K562 (cell line): ENCODE data around the gene CCDC158. TPM values are rescaled to one million over a fixed set of nuclear protein-coding genes. Genes with fewer than 3 reads are reported as not detected.

Experiments
- ATAC-seq: fragments of 200-7000 bp; cut with Tn5 transposase; 3 replicates; pipeline ENCODE4 v1.9.1; 2020; ENCODE audit warnings: moderate library complexity
- BruUV-seq: library from RNA; stranded (reverse); fragments of 400-500 nt; replicated peaks from 2 replicates; lab custom pipeline; 2021; lab: Mats Ljungman, UMichigan
- CTCF ChIA-PET: fragments of 300-600 bp; formaldehyde crosslinking; extraction: SDS; loops from one replicate; lab custom pipeline; 2021; ENCODE audit warnings: low intra/inter-chr PET ratio; lab: Yijun Ruan, JAX
- POLR2A ChIA-PET: fragments of 300-600, 350-650 bp; sonication (Branson Sonifier 250); formaldehyde crosslinking; extraction: SDS; loops from one replicate; lab custom pipeline; 2021; ENCODE audit warnings: antibody characterized with exemption, inconsistent platforms; lab: Yijun Ruan, JAX
- DNase-seq, 4 experiments: peaks; one replicate each; pipeline versions ENCODE4 v3.0.0 to v3.0.0-alpha.2; 2011 to 2018; ENCODE audit warnings: low spot score in 3 of 4, mixed read lengths in 3 of 4; ENCODE audit errors: extremely low read depth in 1 of 4
- FAIRE-seq: peaks from 2 replicates; lab custom pipeline; 2011; peaks lifted over from hg19 to GRCh38; lab: Jason Lieb, UNC
- H2AFZ ChIP-seq: 2 replicates; pipeline ENCODE4 v1.6.0; 2011; ENCODE audit warnings: low read depth, low read length, control low read depth, inconsistent platforms
- H3K27ac ChIP-seq: fragments of 200-600 bp; 3 replicates; pipeline ENCODE4 v1.8.0; 2011; ENCODE audit warnings: low read depth, mild to moderate bottlenecking, control low read depth, inconsistent platforms, low read length, moderate library complexity, mixed read lengths; ENCODE audit errors: extremely low read depth
- H3K27me3 ChIP-seq, 2 experiments: fragments of 300-600 bp in 1 of 2; 2 replicates in 1 of 2; 3 replicates in 1 of 2; pipeline versions ENCODE4 v1.6.0 to v1.8.0; 2011; ENCODE audit warnings: inconsistent platforms in 2 of 2, low read length in 2 of 2, mild to moderate bottlenecking in 1 of 2, mixed read lengths in 1 of 2, moderate library complexity in 1 of 2; ENCODE audit not compliant: control insufficient read depth in 2 of 2, insufficient read depth in 2 of 2
- H3K36me3 ChIP-seq: fragments of 300-600 bp; 3 replicates; pipeline ENCODE4 v1.8.0; 2011; ENCODE audit warnings: mild to moderate bottlenecking, low read length, inconsistent platforms; ENCODE audit not compliant: control insufficient read depth, insufficient read depth
- H3K4me1 ChIP-seq, 2 experiments: fragments of 200-600 bp in 1 of 2; replicated peaks in 1 of 2; 2 replicates in 1 of 2; 3 replicates in 1 of 2; pipeline versions ENCODE4 v1.5.1 to v1.8.0; 2011; ENCODE audit warnings: inconsistent platforms in 2 of 2, low read length in 2 of 2, mild to moderate bottlenecking in 1 of 2, mixed read lengths in 1 of 2, moderate library complexity in 1 of 2; ENCODE audit not compliant: control insufficient read depth in 2 of 2, insufficient read depth in 2 of 2
- H3K4me2 ChIP-seq: 2 replicates; pipeline ENCODE4 v1.6.1; 2011; ENCODE audit warnings: low read length, control low read depth, inconsistent platforms, mixed read lengths; ENCODE audit not compliant: insufficient read depth
- H3K4me3 ChIP-seq: fragments of 200-600 bp; sonication (generic), shearing (Covaris generic); 2 replicates; pipeline ENCODE4 v1.5.1; 2016; ENCODE audit warnings: control low read depth, inconsistent platforms
- H3K79me2 ChIP-seq: fragments of 200-600 bp; 3 replicates; pipeline ENCODE4 v1.8.0; 2011; ENCODE audit warnings: low read length, inconsistent platforms; ENCODE audit not compliant: control insufficient read depth, insufficient read depth
- H3K9ac ChIP-seq, 2 experiments: 2 replicates each; pipeline versions ENCODE4 v1.6.0 to v1.6.1; 2011; ENCODE audit warnings: low read depth in 2 of 2, low read length in 2 of 2, control low read depth in 1 of 2, inconsistent platforms in 1 of 2, mild to moderate bottlenecking in 1 of 2, mixed read lengths in 1 of 2; ENCODE audit not compliant: insufficient read depth in 1 of 2
- H3K9me1 ChIP-seq: one replicate; pipeline ENCODE4 v1.6.0; 2011; ENCODE audit warnings: inconsistent platforms, mild to moderate bottlenecking, low read length, moderate library complexity; ENCODE audit not compliant: control insufficient read depth, insufficient read depth
- H3K9me3 ChIP-seq: replicated peaks from 2 replicates; pipeline ENCODE4 v1.5.1; 2011; ENCODE audit warnings: low read depth, low read length, inconsistent platforms; ENCODE audit not compliant: control insufficient read depth, insufficient read depth
- H4K20me1 ChIP-seq: replicated peaks from 2 replicates; pipeline ENCODE4 v1.6.1; 2011; ENCODE audit warnings: low read length, inconsistent platforms, mixed read lengths; ENCODE audit not compliant: control insufficient read depth, insufficient read depth
- BHLHE40 ChIP-seq: IDR thresholded peaks from 2 replicates; pipeline ENCODE4 v1.6.1; 2011; ENCODE audit warnings: low read length, improper control_type of control experiment
- CBFA2T3 ChIP-seq: fragments of 450-650 bp; IDR thresholded peaks from 2 replicates; pipeline ENCODE4 v1.6.1; 2017
- FOXK1 ChIP-seq: sonication (generic); formaldehyde crosslinking; IDR thresholded peaks from 2 replicates; pipeline ENCODE4 v1.8.0; 2022; ENCODE audit warnings: missing genetic modification reagents, mild to moderate bottlenecking, borderline replicate concordance
- HDAC2 ChIP-seq: fragments of 450-650 bp; IDR thresholded peaks from 2 replicates; pipeline ENCODE4 v1.6.1; 2016; ENCODE audit warnings: mild to moderate bottlenecking
- HMG20A ChIP-seq: fragments of 450-650 bp; formaldehyde crosslinking; conservative IDR thresholded peaks from 2 replicates; pipeline ENCODE4 v1.4.0; 2020; ENCODE audit warnings: mild to moderate bottlenecking, mixed read lengths
- KDM2B ChIP-seq: fragments of 250-450 bp; sonication (Bioruptor Pico); IDR thresholded peaks from 2 replicates; pipeline ENCODE4 v1.8.0; 2021; ENCODE audit warnings: mild to moderate bottlenecking, moderate library complexity
- NR2F6 ChIP-seq: fragments of 450-650 bp; formaldehyde crosslinking; IDR thresholded peaks from 2 replicates; pipeline ENCODE4 v1.4.0; 2020; ENCODE audit warnings: mild to moderate bottlenecking
- PCBP1 ChIP-seq: fragments of 200-400 bp; formaldehyde crosslinking; IDR thresholded peaks from 2 replicates; pipeline ENCODE4 v1.6.1; 2018; ENCODE audit warnings: mild to moderate bottlenecking, low read depth, low read length; ENCODE audit not compliant: poor library complexity, severe bottlenecking
- POLR2G ChIP-seq: fragments of 200-400 bp; formaldehyde crosslinking; IDR thresholded peaks from 2 replicates; pipeline ENCODE4 v1.6.1; 2017; ENCODE audit warnings: low read depth, mild to moderate bottlenecking, antibody characterized with exemption, low read length, moderate library complexity
- RB1 ChIP-seq: fragments of 450-650 bp; IDR thresholded peaks from 2 replicates; pipeline ENCODE4 v1.6.1; 2017; ENCODE audit warnings: low read depth, mild to moderate bottlenecking
- STAT5B ChIP-seq: fragments of 250-450 bp; sonication (Bioruptor Pico); IDR thresholded peaks from 2 replicates; pipeline ENCODE4 v1.8.0; 2021; ENCODE audit warnings: mild to moderate bottlenecking, inconsistent platforms
- ZBTB8A ChIP-seq: fragments of 450-650 bp; IDR thresholded peaks from 2 replicates; pipeline ENCODE4 v1.6.1; 2018; ENCODE audit warnings: mild to moderate bottlenecking, moderate library complexity; ENCODE audit not compliant: partially characterized antibody
- ZC3H11A ChIP-seq: IDR thresholded peaks from 2 replicates; pipeline ENCODE4 v1.6.1; 2012; ENCODE audit warnings: low read depth, low read length, improper control_type of control experiment
- ZNF174 ChIP-seq: fragments of 250-450 bp; sonication (Bioruptor Pico); IDR thresholded peaks from 2 replicates; pipeline ENCODE4 v1.4.0; 2020; ENCODE audit warnings: mild to moderate bottlenecking
- ZNF212 ChIP-seq: fragments of 450-650 bp; formaldehyde crosslinking; IDR thresholded peaks from 2 replicates; pipeline ENCODE4 v1.4.0; 2020; ENCODE audit warnings: mild to moderate bottlenecking
- ZNF780A ChIP-seq: fragments of 250-450 bp; sonication (Bioruptor Pico); IDR thresholded peaks from 2 replicates; pipeline ENCODE4 v1.5.0; 2021; ENCODE audit warnings: mild to moderate bottlenecking
- WGBS: fragments of 100-300 bp; shearing (Covaris generic); methylation state at CpG from one replicate; pipeline ENCODE4 v1.1.6; 2016; ENCODE audit warnings: low coverage, mixed read lengths; ENCODE audit not compliant: insufficient coverage; ENCODE audit errors: missing lambda C conversion rate; 5-methylcytosine and 5-hydroxymethylcytosine counted together
- in situ Hi-C: fragments of 300-500 bp; cut with MboI; formaldehyde crosslinking; loops from 4 replicates; pipeline ENCODE4 v1.15.0; 2018; ENCODE audit warnings: inconsistent platforms, mixed read lengths
- intact Hi-C: fragments of 100-400 bp; cut with micrococcal nuclease; formaldehyde crosslinking; loops from 2 replicates; pipeline ENCODE4 v1.14.2; 2022
- polyA plus RNA-seq, 8 experiments: library from polyadenylated mRNA; depleted of rRNA in 4 of 8; stranded (reverse) in 5 of 8; unstranded in 3 of 8; fragments of >200 nt; fragmentation: Nextera tagmentation in 2 of 8; fragmentation: Illumina TruSeq in 1 of 8; extraction: Ambion mirVana in 2 of 8; extraction: Trizol in 1 of 8; gene quantifications; 2 replicates each; pipeline versions ENCODE4 v1.2.1 to v1.2.3, GENCODE V29; 2011 to 2014; ENCODE audit warnings: inconsistent platforms in 1 of 8, missing spikeins in 1 of 8
- total RNA-seq, 7 experiments: library from RNA; depleted of rRNA in 6 of 7; stranded (reverse); fragments of >200 nt in 6 of 7; fragmentation: Illumina TruSeq in 2 of 7; extraction: Trizol in 2 of 7; gene quantifications; 2 replicates each; pipeline versions ENCODE4 v1.2.1 to v1.2.3, GENCODE V29; 2011 to 2021; ENCODE audit warnings: low replicate concordance in 1 of 7
- TF ChIP-seq, protein P1 (sequence below): sonication (generic); IDR thresholded peaks from 2 replicates; pipeline ENCODE4 v1.6.1; 2016
- TF ChIP-seq, protein P2 (sequence below): fragments of 250-450 bp; sonication (Bioruptor Pico); IDR thresholded peaks from 2 replicates; pipeline ENCODE4 v1.5.0; 2020; ENCODE audit warnings: mild to moderate bottlenecking

Gene CCDC158
- total and polyA plus RNA-seq, 9 of the 15 experiments (the other 6 are each of a cell fraction or from before 2014, with no cell fraction given): not detected

GRCh38 chr4:76470532-76470931, 49.6 kb upstream of the CCDC158 start:
- no peaks in the 10 kb centered on the region for H3K79me2 ChIP-seq
- H2AFZ ChIP-seq: no peak overlapping the region
- ATAC-seq: no peak
- no peaks in the 10 kb centered on the region for H3K9me3 ChIP-seq
- H3K9ac ChIP-seq: no peak overlapping the region
- H3K9me1 ChIP-seq: no peaks in the 10 kb centered on the region
- no peak overlapping the region for H3K4me3 ChIP-seq
- TF ChIP-seq HDAC2 (no peak), RB1 (no peak), ZNF174 (no peak), ZBTB8A (no peak), ZNF212 (no peak)
- H3K27ac ChIP-seq: no peak overlapping the region
- intact Hi-C loops (no loop called here), in situ Hi-C loops (no loop called here)
- ChIA-PET CTCF (no interaction called here), POLR2A (no interaction called here)
- no TSS peak for BruUV-seq
- H3K36me3 ChIP-seq: no peaks in the 10 kb centered on the region
- H4K20me1 ChIP-seq: no peaks in the 10 kb centered on the region
- H3K4me2 ChIP-seq: no peak overlapping the region
- no peak for DNase-seq
- FAIRE-seq: no peak
- H3K27me3 ChIP-seq: no peaks in the 10 kb centered on the region
- 0% methylated on average over 1 of the region's 1 CpG for WGBS
- no peaks in the 10 kb centered on the region for H3K4me1 ChIP-seq

DNA sequence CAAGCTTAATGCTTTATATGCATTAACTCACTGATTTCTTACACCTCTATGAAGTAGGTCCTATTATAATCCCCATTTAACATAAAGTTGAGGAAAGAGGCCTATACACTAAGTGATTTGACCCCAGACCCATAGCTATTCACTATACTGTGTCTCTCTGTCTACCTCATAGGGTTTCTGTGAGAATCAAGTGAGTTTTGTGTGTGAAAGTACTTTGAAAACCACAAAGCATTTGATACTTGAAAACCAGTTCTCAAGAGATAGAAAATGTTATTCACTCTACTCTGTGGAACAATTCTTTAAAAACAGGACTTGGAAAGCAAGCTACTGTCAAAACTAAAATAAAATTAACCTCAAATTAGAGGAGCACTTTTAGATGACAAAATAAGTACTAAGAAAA, 49.1 kb upstream of the CCDC158 start:
- in situ Hi-C loops: no loop called here
- Histone ChIP-seq H3K9ac (no peak overlapping the region), H4K20me1 (no peaks in the 10 kb centered on the region), H3K79me2 (no peaks in the 10 kb centered on the region), H3K36me3 (no peaks in the 10 kb centered on the region)
- CTCF ChIA-PET: no interaction called here
- TF ChIP-seq ZC3H11A (no peak), HMG20A (CRISPR knock-in tag) (no peak), STAT5B (CRISPR knock-in tag) (no peak), CBFA2T3 (no peak), PCBP1 (no peak), KDM2B (CRISPR knock-in tag) (no peak), BHLHE40 (no peak), POLR2G (no peak), ZNF780A (CRISPR knock-in tag) (no peak), NR2F6 (CRISPR knock-in tag) (no peak), FOXK1 (CRISPR knock-in tag) (no peak)
- TF ChIP-seq, protein P1, sequence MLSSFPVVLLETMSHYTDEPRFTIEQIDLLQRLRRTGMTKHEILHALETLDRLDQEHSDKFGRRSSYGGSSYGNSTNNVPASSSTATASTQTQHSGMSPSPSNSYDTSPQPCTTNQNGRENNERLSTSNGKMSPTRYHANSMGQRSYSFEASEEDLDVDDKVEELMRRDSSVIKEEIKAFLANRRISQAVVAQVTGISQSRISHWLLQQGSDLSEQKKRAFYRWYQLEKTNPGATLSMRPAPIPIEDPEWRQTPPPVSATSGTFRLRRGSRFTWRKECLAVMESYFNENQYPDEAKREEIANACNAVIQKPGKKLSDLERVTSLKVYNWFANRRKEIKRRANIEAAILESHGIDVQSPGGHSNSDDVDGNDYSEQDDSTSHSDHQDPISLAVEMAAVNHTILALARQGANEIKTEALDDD: no peak
- TF ChIP-seq, protein P2, sequence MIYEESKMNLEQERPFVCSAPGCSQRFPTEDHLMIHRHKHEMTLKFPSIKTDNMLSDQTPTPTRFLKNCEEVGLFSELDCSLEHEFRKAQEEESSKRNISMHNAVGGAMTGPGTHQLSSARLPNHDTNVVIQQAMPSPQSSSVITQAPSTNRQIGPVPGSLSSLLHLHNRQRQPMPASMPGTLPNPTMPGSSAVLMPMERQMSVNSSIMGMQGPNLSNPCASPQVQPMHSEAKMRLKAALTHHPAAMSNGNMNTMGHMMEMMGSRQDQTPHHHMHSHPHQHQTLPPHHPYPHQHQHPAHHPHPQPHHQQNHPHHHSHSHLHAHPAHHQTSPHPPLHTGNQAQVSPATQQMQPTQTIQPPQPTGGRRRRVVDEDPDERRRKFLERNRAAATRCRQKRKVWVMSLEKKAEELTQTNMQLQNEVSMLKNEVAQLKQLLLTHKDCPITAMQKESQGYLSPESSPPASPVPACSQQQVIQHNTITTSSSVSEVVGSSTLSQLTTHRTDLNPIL (CRISPR knock-in tag): no peak
- TF ChIP-seq, all 486 proteins: peak for 0
- H3K27ac ChIP-seq: no peak overlapping the region
- DNase-seq: no peak
- no peak overlapping the region for H2AFZ ChIP-seq
- no peaks in the 10 kb centered on the region for H3K9me3 ChIP-seq
- H3K27me3 ChIP-seq: no peaks in the 10 kb centered on the region
- H3K4me1 ChIP-seq: no peaks in the 10 kb centered on the region
- no peaks in the 10 kb centered on the region for H3K9me1 ChIP-seq
- intact Hi-C loops: no loop called here
- no peak for ATAC-seq
- POLR2A ChIA-PET: no interaction called here
- no peak overlapping the region for H3K4me2 ChIP-seq
- no peak overlapping the region for H3K4me3 ChIP-seq
- BruUV-seq: no TSS peak
- no peak for FAIRE-seq
